H1 (cell line): Measurements from ENCODE around the gene BAHD1. TPM values are rescaled to one million over a fixed set of nuclear protein-coding genes. Genes with fewer than 3 reads are reported as not detected.

Source experiments
- CTCF ChIA-PET: fragments of 300-600 bp; sonication (Branson Sonifier 250); formaldehyde crosslinking; loops from one replicate; lab custom pipeline; 2021; ENCODE audit not compliant: partially characterized antibody; lab: Charles Lee
- POLR2A ChIA-PET: fragments of 300-600 bp; sonication (Branson Sonifier 250); formaldehyde crosslinking; loops from one replicate; lab custom pipeline; 2021; ENCODE audit warnings: inconsistent platforms; ENCODE audit not compliant: partially characterized antibody; lab: Charles Lee
- DNase-seq, 2 experiments: peaks; one replicate each; pipeline versions ENCODE4 v3.0.0 to v3.0.0-alpha.2; 2010 to 2022; ENCODE audit warnings: low spot score in 2 of 2, low read depth in 1 of 2, mixed read lengths in 1 of 2
- FAIRE-seq: peaks from 2 replicates; lab custom pipeline; 2011; peaks lifted over from hg19 to GRCh38; lab: Jason Lieb, UNC
- H2AFZ ChIP-seq: 2 replicates; pipeline ENCODE4 v1.8.1; 2012; ENCODE audit warnings: low read length, inconsistent platforms
- H2AK5ac ChIP-seq: 2 replicates; pipeline ENCODE4 v1.6.1; 2013; ENCODE audit warnings: low read depth, low read length
- H2BK120ac ChIP-seq: replicated peaks from 2 replicates; pipeline ENCODE3; 2013; ENCODE audit warnings: low read depth, low read length, inconsistent platforms
- H2BK12ac ChIP-seq: 2 replicates; pipeline ENCODE4 v1.6.1; 2013; ENCODE audit warnings: low read depth, low read length
- H2BK15ac ChIP-seq: 2 replicates; pipeline ENCODE4 v1.6.1; 2013; ENCODE audit warnings: low read length
- H2BK20ac ChIP-seq: 2 replicates; pipeline ENCODE4 v1.6.1; 2013; ENCODE audit warnings: low read length
- H2BK5ac ChIP-seq: 2 replicates; pipeline ENCODE4 v1.6.1; 2013; ENCODE audit warnings: low read depth, low read length
- H3K14ac ChIP-seq: 2 replicates; pipeline ENCODE4 v1.6.1; 2013; ENCODE audit warnings: inconsistent platforms; ENCODE audit not compliant: insufficient read length
- H3K18ac ChIP-seq: 2 replicates; pipeline ENCODE4 v1.6.1; 2013; ENCODE audit warnings: low read length; ENCODE audit errors: extremely low read depth
- H3K23ac ChIP-seq: 2 replicates; pipeline ENCODE4 v1.6.1; 2013; ENCODE audit warnings: inconsistent platforms; ENCODE audit not compliant: insufficient read length
- H3K23me2 ChIP-seq: 2 replicates; pipeline ENCODE4 v1.6.1; 2013; ENCODE audit warnings: low read depth, low read length
- H3K27ac ChIP-seq: 2 replicates; pipeline ENCODE4 v1.6.1; 2011; ENCODE audit warnings: low read depth, low read length, inconsistent platforms
- H3K27me3 ChIP-seq, 4 experiments: replicated peaks in 1 of 4; 1 replicate in 1 of 4; 2 replicates in 3 of 4; pipeline versions ENCODE4 v1.6.1 to v1.8.1; 2011 to 2013; ENCODE audit warnings: low read length in 3 of 4, mild to moderate bottlenecking in 3 of 4, inconsistent platforms in 2 of 4, mixed read lengths in 2 of 4, moderate library complexity in 1 of 4; ENCODE audit not compliant: control insufficient read depth in 3 of 4, insufficient read depth in 3 of 4; ENCODE audit errors: extremely low read depth in 1 of 4
- H3K36me3 ChIP-seq, 4 experiments: 2 replicates each; pipeline versions ENCODE4 v1.6.1 to v1.8.1; 2011 to 2013; ENCODE audit warnings: mild to moderate bottlenecking in 4 of 4, low read length in 3 of 4, moderate library complexity in 2 of 4, control low read depth in 1 of 4, inconsistent platforms in 1 of 4; ENCODE audit not compliant: insufficient read depth in 4 of 4, control insufficient read depth in 2 of 4
- H3K4ac ChIP-seq: replicated peaks from 2 replicates; pipeline ENCODE3; 2013; ENCODE audit warnings: low read length, low read depth, mixed read lengths, inconsistent platforms; ENCODE audit not compliant: insufficient read length
- H3K4me1 ChIP-seq, 4 experiments: replicated peaks in 1 of 4; 1 replicate in 1 of 4; 2 replicates in 3 of 4; pipeline versions ENCODE4 v1.6.1 to v1.8.1; 2011 to 2013; ENCODE audit warnings: low read length in 3 of 4, inconsistent platforms in 2 of 4, mixed read lengths in 1 of 4; ENCODE audit not compliant: insufficient read depth in 4 of 4, control insufficient read depth in 3 of 4
- H3K4me2 ChIP-seq, 2 experiments: 2 replicates each; pipeline versions ENCODE4 v1.6.1 to v1.8.1; 2011 to 2013; ENCODE audit warnings: low read depth in 2 of 2, low read length in 2 of 2, control low read depth in 1 of 2, inconsistent platforms in 1 of 2, mild to moderate bottlenecking in 1 of 2; ENCODE audit not compliant: insufficient read depth in 1 of 2
- H3K4me3 ChIP-seq, 4 experiments: fragments of 200-600, 300-600 bp in 1 of 4; sonication (generic), shearing (Covaris generic), sonication (Bioruptor Twin) in 1 of 4; 2 replicates each; pipeline versions ENCODE4 v1.5.1 to v1.8.1; 2011 to 2016; ENCODE audit warnings: low read length in 4 of 4, low read depth in 3 of 4, control low read depth in 2 of 4, inconsistent platforms in 2 of 4, mild to moderate bottlenecking in 2 of 4, mixed read lengths in 1 of 4, moderate library complexity in 1 of 4; ENCODE audit not compliant: insufficient read depth in 2 of 4; ENCODE audit errors: extremely low read depth in 1 of 4
- H3K56ac ChIP-seq: replicated peaks from 2 replicates; pipeline ENCODE3; 2013; ENCODE audit warnings: low read depth, mild to moderate bottlenecking, mixed read lengths, low read length, inconsistent platforms; ENCODE audit not compliant: insufficient read length
- H3K79me1 ChIP-seq: 2 replicates; pipeline ENCODE4 v1.6.1; 2013; ENCODE audit warnings: low read depth, low read length, control low read depth
- H3K79me2 ChIP-seq, 2 experiments: 2 replicates each; pipeline versions ENCODE4 v1.6.1 to v1.8.1; 2012 to 2013; ENCODE audit warnings: low read length in 2 of 2, mild to moderate bottlenecking in 2 of 2, inconsistent platforms in 1 of 2; ENCODE audit not compliant: insufficient read depth in 2 of 2, control insufficient read depth in 1 of 2
- H3K9ac ChIP-seq, 4 experiments: replicated peaks in 1 of 4; 1 replicate in 1 of 4; 2 replicates in 3 of 4; pipeline versions ENCODE4 v1.6.1 to v1.8.1; 2011 to 2013; ENCODE audit warnings: low read depth in 3 of 4, low read length in 3 of 4, control low read depth in 2 of 4, mild to moderate bottlenecking in 2 of 4, moderate library complexity in 2 of 4, inconsistent platforms in 1 of 4; ENCODE audit errors: extremely low read depth in 1 of 4
- H3K9me3 ChIP-seq, 2 experiments: 2 replicates each; pipeline versions ENCODE4 v1.6.1 to v1.8.1; 2012 to 2013; ENCODE audit warnings: mild to moderate bottlenecking in 2 of 2, moderate library complexity in 2 of 2, control low read depth in 1 of 2, inconsistent platforms in 1 of 2, low read depth in 1 of 2, low read length in 1 of 2, mixed read lengths in 1 of 2; ENCODE audit not compliant: insufficient read depth in 2 of 2
- H4K20me1 ChIP-seq, 2 experiments: replicated peaks in 1 of 2; 2 replicates each; pipeline versions ENCODE3 to v1.8.1; 2011 to 2013; ENCODE audit warnings: inconsistent platforms in 2 of 2, low read length in 2 of 2, mild to moderate bottlenecking in 1 of 2; ENCODE audit not compliant: insufficient read depth in 2 of 2, control insufficient read depth in 1 of 2
- H4K5ac ChIP-seq: 2 replicates; pipeline ENCODE4 v1.6.1; 2013; ENCODE audit warnings: low read length, low read depth, mixed read lengths, inconsistent platforms; ENCODE audit not compliant: insufficient read length
- H4K8ac ChIP-seq: 2 replicates; pipeline ENCODE4 v1.8.0; 2013; ENCODE audit warnings: mild to moderate bottlenecking, moderate library complexity, low read length, inconsistent platforms; ENCODE audit not compliant: insufficient read depth; ENCODE audit errors: extremely low read depth
- H4K91ac ChIP-seq: replicated peaks from 2 replicates; pipeline ENCODE3; 2013; ENCODE audit warnings: low read length, mixed read lengths, inconsistent platforms; ENCODE audit not compliant: insufficient read length
- BRCA1 ChIP-seq: IDR thresholded peaks from 2 replicates; pipeline ENCODE4 v1.6.1; 2012; ENCODE audit warnings: low read depth, low read length, improper control_type of control experiment
- POLR2AphosphoS5 ChIP-seq: IDR thresholded peaks from 2 replicates; pipeline ENCODE4 v1.6.1; 2011; ENCODE audit warnings: low read depth, low read length
- SP1 ChIP-seq: IDR thresholded peaks from 2 replicates; pipeline ENCODE4 v1.6.1; 2011; ENCODE audit warnings: low read depth, low read length
- WGBS, 2 experiments: shearing (Covaris generic) in 1 of 2; methylation state at CpG; one replicate each; pipeline versions ENCODE4 v1.1.6 to v1.1.7; 2013 to 2015; ENCODE audit warnings: low lambda C conversion rate in 2 of 2, mixed read lengths in 2 of 2, inconsistent platforms in 1 of 2, low coverage in 1 of 2, missing lambda C conversion rate in 1 of 2; ENCODE audit not compliant: insufficient replicate concordance in 2 of 2, insufficient coverage in 1 of 2, insufficient read length in 1 of 2; ENCODE audit errors: extremely low coverage in 1 of 2, missing lambda C conversion rate in 1 of 2; 5-methylcytosine and 5-hydroxymethylcytosine counted together
- polyA plus RNA-seq, 7 experiments: library from polyadenylated mRNA; depleted of rRNA in 3 of 7; stranded (reverse) in 5 of 7; unstranded in 2 of 7; fragments of >200 nt in 5 of 7; fragments of 200-250 nt in 2 of 7; gene quantifications; 1 replicate in 5 of 7; 2 replicates in 1 of 7; 4 replicates in 1 of 7; pipeline versions ENCODE4 v1.2.1 to v1.2.3, GENCODE V29; 2011 to 2013; ENCODE audit warnings: missing spikeins in 2 of 7, mixed read lengths in 2 of 7
- total RNA-seq: library from RNA; stranded (reverse); fragmentation: NEBNext Ultra II Directional; extraction: Animal tissue kit (Norgen Biotek cat#: 25700); gene quantifications from 2 replicates; pipeline ENCODE4 v1.2.1, GENCODE V29; 2021

BAHD1 gene
- total and polyA plus RNA-seq, 2 of the 8 experiments (the other 6 are each of a cell fraction or from before 2014, with no cell fraction given) = 15.0 to 38.9 TPM

- H2BK15ac ChIP-seq = no peak overlapping the region
- no peak overlapping the region for H2BK20ac ChIP-seq
- no peak overlapping the region for H3K14ac ChIP-seq
- H3K27me3 ChIP-seq = peaks cover 0 to 2% (median 0%) of the 10 kb centered on the region in 4 experiments; a peak in 1 of 7 replicates
- H3K18ac ChIP-seq = no peak overlapping the region
- H2AK5ac ChIP-seq = no peak overlapping the region
- no peak overlapping the region for H3K56ac ChIP-seq
- no peak overlapping the region for H3K9ac ChIP-seq
- no peak overlapping the region for H2BK12ac ChIP-seq
- ChIA-PET POLR2A (interaction anchor here (0.7 to 8.8 kb wide), 15 partner anchors 9 to 129 kb away, joined by 3 to 77 read pairs (median 5); partner anchors contain the start of genes BAHD1, DISP2 and IVD), CTCF (interaction anchor here (0.9 to 16.2 kb wide), 17 partner anchors 10 to 203 kb away, joined by 3 to 184 read pairs (median 4); partner anchors contain the start of genes CCDC9B, IVD and PHGR1)
- no peak overlapping the region for H2BK120ac ChIP-seq
- no peak overlapping the region for H4K8ac ChIP-seq
- H3K79me1 ChIP-seq = no peaks in the 10 kb centered on the region
- no peak overlapping the region for H2AFZ ChIP-seq
- FAIRE-seq = no peak
- peaks cover 10 to 29% (median 15%) of the 10 kb centered on the region in 4 experiments for H3K36me3 ChIP-seq
- H3K23me2 ChIP-seq = no peaks in the 10 kb centered on the region
- no peak overlapping the region for H4K5ac ChIP-seq
- H3K27ac ChIP-seq = no peak overlapping the region
- peaks cover 0 to 6% (median 3%) of the 10 kb centered on the region in 4 experiments; a peak in 4 of 7 replicates for H3K4me1 ChIP-seq
- no peak for TF ChIP-seq BRCA1
- no peak for TF ChIP-seq SP1
- peak; percentile 64; the same call in 1 of the 2 replicates for TF ChIP-seq POLR2AphosphoS5
- TF ChIP-seq, all 59 proteins: peak for 1
- Histone ChIP-seq H3K4ac (no peak overlapping the region), H2BK5ac (no peak overlapping the region), H4K91ac (no peak overlapping the region), H4K20me1 (peaks cover 0 to 8% of the 10 kb centered on the region in 2 experiments), H3K4me2 (no peak overlapping the region), H3K23ac (no peak overlapping the region), H3K79me2 (no peaks in the 10 kb centered on the region), H3K9me3 (no peaks in the 10 kb centered on the region), H3K4me3 (no peak overlapping the region)
- DNase-seq = no peak
- 96% methylated on average over 11 of the region's 11 CpGs; no CpG with 5 or more reads in 1 of the 2 experiments for WGBS, 2 experiments
These were observed 20.6 kb upstream of the BAHD1 start for GRCh38 chr15:40420071-40420713.
